Activated CD4-positive, alpha-beta T cell treated with anti-CD3 and anti-CD28 coated beads, Interleukin-2, amount 50 U/mL, for 24 hours (primary cell): Measurements from ENCODE around the gene ACADSB.

Source experiments
- DNase-seq, 2 donors: peaks; one replicate each; pipeline ENCODE4 v3.0.0-alpha.2; 2020; ENCODE audit warnings: low read depth in 1 of 2, low spot score in 1 of 2

The ACADSB gene

DNA sequence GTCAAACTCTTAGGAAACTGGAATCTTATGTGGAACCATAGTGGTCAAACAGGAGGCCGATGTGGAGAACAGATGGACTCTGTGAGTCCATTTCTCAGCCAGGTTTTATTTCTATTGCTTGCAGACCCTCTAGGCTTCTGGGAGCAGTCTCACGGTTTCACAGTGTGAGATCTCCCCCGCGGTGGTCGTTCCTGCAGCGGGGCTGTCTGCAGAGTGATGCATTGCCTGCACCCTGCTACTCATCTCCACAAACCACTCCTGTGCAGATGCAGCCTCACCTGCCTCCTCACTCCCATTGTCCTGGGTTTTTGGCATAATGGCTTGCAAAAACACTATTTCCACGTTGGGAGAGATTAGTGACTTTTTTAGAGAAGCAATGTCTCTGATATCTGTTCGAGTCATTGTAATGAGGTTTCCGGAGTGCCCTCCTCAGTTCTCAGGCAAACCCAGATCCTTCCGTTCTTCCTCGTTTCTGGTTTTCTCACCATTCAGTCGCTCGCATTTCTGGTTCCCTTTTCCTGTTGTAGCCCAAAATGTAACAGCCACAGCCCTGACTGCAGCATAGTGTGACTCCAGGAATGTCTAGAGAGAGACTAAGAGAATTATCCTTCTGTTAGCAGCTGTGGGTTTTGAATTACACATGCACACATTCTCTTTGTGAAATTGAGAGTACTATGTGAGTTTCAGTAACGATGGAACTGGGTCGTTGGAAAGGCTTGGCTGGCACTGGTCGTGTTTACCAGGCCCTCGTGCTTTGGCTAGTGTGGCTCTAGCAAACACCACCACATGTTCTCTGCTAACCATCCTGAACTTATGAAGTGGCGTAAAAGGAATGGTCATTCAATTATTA lies 30.2 kb downstream of the ACADSB start:
- no peak for DNase-seq

DNA sequence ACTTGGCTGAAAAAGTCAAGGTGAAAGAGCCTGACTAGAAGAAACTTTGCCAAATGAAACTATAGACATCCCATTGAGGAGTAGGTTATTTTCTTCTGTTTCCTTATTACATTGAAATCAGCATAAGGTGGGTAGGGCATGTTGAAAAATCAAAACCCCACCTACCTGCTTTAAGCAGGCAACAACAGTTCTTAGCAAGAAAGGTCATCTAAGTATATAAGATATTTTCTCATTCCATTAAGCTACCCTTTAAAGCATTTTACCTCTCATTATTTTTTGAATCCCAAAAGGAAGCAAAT lies 30.8 kb downstream of the ACADSB start:
- no peak for DNase-seq

DNA sequence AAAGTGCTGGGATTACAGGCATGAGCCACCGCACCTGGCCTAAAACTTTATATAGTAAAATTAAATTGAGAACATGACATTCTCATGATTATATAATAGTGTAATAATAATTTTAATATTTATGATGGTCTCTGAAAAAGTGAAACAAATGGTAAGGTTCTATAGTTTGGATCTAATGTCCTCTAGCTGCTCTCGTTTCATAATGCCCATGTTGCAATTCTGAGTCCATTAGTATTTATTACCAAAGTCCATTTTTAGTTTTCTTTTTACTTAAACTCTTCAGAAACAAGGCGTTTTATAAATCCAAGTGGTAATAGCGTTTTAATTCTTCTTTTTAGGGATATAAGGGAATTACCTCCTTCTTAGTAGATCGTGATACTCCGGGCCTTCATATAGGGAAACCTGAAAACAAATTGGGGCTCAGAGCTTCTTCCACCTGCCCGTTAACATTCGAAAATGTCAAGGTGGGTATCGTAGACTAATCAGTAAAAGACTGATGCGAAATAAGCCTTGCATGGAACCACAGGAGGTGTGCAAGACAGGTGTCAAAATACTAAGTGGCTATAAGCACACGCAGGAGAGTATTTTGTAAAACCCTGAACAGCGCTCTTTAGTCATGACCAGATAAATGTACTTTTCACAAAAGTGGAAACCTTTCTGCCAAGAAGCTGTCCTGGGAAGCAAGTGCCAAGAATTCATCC lies 34.1 kb downstream of the ACADSB start:
- DNase-seq: no peak

DNA sequence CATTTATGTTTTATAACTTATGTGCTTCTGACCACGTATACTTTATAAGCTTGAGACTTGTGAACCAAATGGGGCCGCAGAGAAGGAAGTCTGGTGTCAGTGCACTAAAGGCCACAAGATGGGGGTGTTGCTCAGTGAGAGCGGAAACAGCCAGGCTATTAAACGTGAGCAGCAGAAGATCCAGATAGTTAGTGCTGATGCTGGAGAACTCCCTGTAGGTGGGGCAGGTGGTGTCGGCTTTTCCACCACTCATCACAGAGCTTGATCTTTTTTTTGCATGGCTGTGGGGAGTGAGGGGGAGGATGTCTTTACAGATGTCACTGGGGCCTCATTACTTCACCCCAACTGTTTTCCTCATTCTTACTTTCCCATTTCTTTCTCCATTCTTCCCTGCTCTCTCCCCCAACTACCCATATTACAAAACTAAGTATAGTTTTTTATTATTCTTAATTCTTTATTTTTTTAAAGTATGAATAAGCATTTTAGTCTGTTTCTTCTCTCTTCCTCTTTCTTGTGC lies 34.7 kb downstream of the ACADSB start:
- peak in 1 of 2 donors; percentile 28 for DNase-seq

DNA sequence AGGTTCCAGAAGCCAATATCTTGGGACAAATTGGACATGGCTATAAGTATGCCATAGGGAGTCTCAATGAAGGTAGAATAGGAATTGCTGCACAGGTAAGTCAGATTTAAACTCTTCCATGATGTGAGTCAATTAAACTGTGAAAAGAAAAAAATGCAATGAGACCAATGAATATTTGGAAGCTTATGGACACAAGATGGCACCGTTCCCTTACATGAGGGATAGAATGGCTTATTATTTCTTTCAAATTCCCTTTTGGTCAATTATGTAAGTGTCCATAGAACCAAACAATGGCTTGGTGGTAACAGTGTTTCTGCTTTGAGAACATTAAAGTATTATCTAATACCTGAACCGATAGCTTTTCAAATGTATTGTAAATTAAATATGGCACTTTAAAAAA lies 35.6 kb downstream of the ACADSB start:
- no peak for DNase-seq

DNA sequence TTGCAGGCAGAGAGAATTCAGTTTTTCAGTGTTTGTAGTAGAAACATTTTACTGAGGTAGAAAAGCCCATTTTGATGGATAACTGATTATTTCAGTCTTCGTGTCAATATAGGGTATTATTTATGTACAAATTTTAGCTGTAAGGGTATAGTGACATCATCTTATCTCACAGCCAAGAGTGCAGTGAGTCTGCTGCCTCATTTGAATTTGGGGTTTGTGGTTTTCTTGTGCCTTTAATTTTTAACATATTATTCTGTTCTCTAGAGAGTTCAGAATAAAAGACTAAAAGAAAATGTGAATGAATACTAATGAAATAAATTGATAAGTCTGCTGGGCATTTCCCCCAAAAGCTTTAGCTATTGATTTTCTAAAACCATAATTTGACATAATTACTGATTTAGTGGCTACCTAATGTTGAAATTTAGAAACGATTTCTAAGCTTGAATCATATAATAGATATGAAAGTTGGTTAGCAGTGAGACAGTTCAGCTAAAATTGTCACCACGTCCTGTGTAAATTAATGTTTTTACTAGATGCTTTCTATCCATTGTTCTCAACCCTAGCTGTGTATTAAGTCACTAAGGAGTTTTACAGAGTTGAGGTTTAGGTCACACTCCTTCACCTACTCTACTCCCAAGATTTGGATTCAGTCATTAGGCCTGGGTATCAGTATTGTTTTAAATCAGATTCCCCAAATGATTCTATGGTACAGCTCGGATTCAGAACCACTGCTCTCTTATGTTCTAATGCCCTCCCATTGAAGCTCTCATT lies 37.3 kb downstream of the ACADSB start:
- no peak for DNase-seq

DNA sequence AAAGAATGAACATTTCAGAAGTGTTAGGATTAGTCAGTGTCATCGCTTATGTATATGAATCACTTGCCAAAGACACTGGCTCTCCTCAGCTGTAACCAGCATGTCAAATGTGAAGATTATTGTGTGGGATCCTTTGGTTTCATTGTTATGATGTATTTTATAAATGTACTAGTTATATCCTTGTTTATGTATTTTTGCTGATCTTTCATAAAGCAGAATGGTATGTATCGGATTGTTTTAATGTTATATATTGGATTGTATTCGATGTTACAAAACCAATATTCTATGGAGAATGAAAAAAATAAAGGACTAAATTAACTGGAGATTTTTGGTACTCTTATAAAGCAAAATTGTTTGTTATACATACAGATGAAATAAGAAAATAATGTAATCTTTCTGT lies 49.2 kb downstream of the ACADSB start:
- DNase-seq: no peak

DNA sequence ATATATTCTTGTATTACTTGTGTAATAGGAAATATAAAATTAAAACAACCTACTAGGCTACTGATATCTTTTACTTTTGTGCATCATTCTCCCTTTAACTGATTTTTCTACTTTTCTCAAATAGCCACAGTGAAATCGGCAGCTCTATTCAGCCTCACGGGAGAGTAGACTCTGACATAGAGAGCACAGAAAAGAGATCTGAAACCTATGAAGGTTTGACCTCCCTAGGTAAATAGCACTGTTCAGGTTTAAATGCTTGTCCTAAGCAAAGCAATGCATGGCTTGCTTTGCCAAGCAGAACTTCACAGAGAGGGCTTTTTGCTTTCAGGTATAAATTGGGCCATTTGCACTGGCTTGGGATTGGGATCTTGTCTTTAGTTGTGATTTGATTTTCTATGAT lies 53.1 kb downstream of the ACADSB start:
- DNase-seq: no peak

DNA sequence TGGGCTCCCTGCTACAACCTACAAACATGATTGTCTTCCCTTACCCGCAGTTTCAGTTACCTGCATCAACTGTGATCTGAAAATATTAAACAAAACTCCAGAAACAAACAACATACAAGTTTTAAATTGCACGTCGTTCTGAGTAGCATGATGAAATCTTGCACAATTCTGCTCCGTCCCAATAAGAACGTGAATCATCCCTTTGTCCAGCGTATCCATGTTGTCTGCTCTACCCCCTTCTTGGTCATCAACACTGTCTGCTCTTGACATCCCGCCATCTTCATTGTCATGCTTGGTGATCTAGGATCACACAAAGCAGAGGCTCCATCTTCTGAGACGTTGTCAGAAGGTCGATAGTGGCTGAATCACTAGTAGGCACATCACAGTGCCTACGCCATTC lies 53.9 kb downstream of the ACADSB start:
- DNase-seq: no peak

DNA sequence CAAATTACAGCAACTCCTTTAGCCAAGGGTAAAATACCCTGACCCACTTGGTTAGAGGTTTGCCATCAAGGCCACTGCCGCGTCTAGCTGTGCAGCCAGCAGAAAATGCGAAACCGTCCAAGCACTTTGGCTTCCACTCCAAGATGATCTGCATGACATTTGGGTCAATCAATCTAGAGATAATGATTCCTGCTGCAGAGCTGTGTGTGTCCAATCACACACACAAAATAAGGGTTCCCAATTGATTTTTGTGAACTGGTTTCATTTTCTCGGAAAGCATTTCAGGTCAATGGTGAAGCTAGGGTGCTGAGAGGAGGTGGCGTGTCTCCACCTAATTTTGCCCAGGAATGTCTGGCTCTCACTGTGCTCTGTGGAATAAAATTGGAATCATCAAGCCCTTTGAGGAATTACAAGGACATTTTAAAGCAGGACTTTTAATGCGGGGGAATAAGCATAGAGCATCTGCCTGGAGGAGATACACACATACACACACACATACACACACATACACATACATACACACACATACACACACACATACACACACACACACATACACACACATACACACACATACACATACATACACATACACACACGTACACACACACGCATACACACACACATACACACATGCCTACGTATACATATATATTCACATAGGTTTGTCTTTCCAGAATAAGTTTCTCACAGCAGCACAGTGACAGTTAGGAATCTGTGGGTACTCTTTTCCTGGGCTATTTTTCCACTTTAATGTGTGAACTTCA lies 59.5 kb downstream of the ACADSB start:
- no peak for DNase-seq

DNA sequence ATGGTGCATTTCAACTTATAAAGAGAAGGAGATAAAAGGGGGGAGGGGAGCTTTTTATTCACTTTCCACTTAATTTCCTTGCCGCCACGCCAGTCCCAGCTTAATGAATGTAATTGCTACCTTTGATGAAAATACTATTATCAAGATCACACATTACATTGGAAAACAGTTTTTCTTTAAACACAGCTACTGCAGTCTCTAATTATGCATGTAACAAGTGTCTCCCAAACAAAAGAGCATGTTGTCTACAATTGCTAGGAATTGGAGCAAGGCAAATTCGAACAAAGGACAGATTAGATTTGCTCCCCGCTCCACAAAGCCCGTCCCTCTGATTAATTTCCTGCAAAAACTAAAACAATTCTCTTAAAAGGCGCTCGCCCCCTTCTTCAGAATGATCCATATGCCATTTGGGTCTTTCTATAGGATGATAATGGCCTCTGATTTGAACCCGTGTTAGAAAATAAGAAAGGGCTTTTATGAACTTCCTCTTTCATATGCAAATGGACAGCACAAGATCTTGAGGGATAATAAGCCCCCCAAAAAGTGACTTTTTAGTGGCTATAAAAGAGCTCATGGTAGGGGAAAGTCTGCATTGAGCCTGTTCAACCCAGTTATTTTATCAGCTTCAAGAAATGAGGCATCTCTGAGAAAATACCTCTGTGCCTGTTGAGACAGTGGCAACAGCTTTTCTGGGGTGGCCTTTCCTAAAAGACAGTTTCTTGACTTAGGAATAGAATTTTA lies 60.6 kb downstream of the ACADSB start:
- DNase-seq: no peak

DNA sequence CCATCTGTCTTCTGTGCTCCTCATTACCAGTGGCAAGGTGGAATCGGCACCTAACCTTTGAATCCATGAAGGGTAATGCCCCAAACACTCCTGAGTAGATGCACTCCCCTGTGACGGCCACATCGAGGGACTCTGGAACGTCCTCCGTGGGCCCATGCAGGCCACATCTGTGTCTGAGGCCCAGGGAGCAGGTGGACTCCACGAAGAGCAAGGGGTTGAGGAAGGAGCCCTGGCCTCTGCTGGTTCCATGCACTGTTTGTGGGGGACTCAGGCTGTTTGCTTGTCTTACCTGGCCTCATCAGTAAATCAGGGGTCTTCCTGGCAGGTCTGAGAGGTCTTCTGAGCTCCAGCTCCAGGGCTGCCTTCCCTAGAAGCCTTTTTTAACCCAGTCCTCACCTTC lies 64.4 kb downstream of the ACADSB start:
- DNase-seq: no peak

DNA sequence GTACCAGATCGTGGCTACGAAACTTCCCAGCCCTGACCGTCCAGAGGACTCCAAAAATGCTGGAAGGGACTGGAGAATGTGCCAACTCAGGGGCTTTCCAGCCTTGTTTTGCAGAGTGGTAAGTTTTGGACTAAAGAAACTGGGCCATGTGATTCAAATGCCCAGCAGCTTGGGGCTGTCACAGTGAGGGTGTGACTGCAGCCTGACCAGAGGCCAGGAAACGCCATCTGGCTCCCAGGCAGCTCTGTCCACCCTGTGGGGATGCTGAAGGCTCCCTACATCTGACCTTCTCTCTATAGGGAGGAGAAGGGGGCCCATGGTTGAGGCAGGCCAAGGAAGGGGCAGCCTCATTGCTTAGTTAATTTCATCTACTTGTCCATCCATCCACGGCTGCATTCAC lies 65.4 kb downstream of the ACADSB start:
- DNase-seq: no peak

DNA sequence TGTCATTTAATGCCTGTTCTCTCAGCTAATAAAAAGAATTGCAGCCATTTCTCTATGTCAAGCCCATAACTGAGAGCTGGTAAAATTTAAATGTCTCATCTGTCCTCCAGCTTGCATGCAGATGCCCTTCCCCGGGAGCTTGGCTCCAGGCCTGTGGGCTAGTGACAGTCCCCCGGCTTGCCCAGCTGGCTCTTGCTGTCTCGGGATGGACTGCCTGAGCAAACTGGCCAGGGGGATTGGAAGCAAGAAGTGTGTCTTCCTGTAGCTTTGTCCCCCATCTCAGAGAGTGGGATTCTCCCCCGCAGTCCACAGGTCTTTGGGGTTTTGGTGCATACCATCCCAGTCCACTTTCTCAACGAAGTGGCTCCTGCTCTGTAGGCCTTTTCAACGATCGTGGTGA lies 73.1 kb downstream of the ACADSB start:
- DNase-seq: no peak

DNA sequence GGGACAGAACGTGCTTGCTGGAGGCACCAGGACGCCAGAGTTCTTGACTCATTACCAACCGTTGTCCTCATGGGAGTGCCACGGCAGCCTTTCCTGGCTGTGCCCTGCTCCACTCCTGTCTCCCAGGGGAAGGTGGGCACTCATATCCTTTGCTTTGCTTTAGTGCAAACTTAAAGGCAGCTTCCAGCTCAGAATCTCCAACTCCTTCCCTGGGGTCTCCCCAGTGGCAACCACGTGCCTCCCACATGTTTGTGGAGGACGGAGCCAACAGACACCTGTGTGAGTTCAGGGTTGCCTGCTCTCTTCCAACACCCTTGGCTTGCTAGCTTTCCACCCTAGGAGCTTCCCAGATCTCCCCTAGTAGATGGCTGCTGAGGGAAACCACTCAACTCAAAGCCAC lies 75.0 kb downstream of the ACADSB start:
- no peak for DNase-seq

DNA sequence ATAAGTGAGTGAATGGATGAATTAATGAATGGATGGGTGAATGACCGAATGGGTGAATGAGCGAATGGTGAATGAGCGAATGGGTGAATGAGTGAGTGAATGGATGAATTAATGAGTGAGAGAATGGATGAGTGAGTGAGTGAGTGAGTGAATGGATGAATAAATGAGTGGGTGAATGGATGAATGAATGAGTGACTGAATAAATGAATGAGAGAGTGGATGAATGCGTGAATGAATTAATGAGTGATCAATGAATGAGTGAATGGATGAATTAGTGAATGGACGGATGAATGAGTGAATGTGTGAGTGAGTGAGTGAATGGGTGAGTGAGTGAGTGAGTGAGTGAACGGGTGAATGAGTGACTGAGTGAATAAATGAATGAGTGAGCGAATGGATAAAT lies 77.5 kb downstream of the ACADSB start:
- no peak for DNase-seq

DNA sequence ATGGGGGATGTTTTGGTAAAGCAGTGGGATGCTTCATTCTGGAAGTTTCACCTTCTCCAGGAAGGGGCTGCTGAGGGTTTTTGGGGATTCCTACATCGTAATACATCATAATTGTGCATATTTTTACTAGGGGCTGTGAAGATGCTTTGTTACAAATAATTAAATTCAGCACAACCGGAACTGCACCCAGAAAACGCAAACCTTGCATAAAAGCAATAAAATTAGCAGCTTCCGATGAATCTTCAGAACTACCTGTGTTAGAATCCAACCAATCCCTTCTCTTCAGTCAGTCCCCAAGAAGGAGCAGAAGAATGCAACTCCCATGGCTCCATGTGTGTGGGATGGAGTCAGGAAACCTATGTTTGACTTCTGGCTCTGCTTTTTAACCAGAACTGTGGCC lies 78.5 kb downstream of the ACADSB start:
- no peak for DNase-seq

DNA sequence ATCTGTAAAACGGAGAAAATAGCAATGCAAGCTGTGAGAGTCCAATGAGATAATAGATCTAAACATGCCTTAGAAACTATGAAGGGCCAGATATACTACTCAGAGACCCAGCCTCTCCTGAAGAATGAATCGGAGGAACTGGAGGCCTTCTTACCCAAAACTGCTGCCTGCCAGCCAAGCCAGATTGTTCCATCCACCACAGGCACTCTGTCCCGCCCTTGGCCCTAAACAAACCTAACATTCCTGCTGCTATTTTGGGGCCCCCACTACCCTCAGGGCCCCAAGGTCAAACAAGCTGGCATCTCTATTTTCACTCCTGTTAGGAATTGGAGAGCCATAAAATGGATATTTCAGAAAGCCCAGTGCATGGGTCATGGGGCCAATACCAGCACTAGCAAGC lies 79.0 kb downstream of the ACADSB start:
- no peak for DNase-seq

DNA sequence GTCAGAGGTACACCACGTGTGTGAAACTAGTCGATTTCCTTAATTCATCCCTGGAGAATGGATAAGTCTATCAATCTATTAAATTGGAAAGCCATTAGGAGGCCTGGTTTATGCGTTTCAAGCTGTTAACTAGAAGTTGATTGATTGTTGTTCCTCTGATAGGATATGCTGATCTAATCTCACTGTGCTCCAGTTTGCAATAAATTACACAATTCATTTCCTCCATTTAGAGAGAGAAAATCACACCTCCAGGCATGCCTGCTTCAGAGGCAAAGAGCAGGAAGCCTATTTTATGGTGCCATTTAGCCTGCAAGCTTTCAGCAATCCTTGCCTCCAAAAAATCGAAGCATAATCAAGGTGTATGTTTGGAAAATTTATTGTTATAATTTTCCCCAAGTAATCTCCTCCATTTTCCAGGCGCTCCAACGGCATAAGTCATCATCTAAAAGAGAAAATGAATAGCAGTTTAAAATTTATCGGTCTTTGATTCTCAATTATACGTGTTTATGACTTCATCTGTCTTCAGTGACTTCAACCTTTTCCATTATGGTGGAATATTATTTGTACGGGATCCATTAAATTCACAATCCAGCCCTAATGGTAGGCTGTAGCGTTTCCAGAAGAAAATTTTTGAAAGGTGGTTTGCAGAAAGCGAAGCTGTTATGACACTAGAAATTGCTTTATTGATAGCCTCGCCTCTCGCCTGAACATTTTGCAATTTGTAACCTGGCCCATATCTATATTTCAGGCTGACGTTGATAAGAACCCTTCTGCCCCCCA lies 84.0 kb downstream of the ACADSB start:
- DNase-seq: no peak

DNA sequence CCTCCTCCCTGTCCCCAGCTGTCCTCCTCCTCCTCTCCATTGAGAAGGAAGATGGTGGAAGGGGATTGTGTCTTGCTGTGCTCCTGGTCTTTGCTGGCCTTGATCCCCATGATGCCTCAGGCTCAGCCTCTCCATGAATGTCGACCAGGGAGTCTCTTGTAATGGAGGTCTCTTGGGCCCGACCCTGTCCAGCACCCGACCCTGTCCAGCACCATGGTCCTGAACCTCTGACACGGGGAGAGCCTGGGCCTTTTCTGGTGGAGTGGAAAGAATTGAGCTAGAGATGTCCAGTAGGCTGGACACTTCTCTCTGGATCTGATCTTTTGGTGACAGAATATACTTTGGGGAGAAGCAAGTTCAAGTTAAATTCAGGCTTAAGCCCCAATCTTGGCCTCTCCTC lies 84.7 kb downstream of the ACADSB start:
- DNase-seq: no peak
